HG03520 (cell line): Measurements from ENCODE around the gene PPP2R2D.
A peak's percentile ranks its signal among the peaks of the same experiment; 100 is the strongest.
"Not testable (repeated sequence)": the region's sequence is repeated elsewhere in the genome, so short reads cannot be mapped to it uniquely, and the experiment has no call there.

ENCODE experiments used
- ATAC-seq: cut with Tn5 transposase; IDR thresholded peaks from one replicate; pipeline ENCODE4 v1.9.1; 2021; ENCODE audit warnings: mild to moderate bottlenecking, moderate library complexity; ENCODE audit not compliant: unreplicated experiment

PPP2R2D gene

GRCh38 chr10:131973160-131973951, 72.5 kb downstream of the PPP2R2D start:
- ATAC-seq = no peak

- no peak for ATAC-seq
Observed at GRCh38 chr10:131974034-131974817, 73.4 kb downstream of the PPP2R2D start.

DNA sequence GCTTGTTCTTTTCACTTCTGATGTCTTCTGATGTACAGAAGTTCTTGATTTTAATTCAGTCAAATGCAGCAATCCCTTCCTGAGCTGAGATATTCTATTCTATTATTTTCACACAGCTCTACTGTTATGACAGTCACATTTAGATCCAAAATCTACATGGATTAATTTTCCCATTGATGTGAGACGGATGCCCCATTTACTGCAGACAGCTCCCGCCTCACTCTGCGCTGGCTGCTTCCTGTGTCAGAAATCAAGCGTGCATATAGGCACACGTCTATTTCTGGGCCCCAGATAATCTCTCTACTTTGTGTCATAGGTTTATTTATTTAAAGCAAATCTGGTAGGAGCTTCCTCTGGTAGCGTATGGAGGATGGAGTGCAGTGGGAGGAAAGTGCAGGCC, 74.2 kb downstream of the PPP2R2D start:
- ATAC-seq = no peak

DNA sequence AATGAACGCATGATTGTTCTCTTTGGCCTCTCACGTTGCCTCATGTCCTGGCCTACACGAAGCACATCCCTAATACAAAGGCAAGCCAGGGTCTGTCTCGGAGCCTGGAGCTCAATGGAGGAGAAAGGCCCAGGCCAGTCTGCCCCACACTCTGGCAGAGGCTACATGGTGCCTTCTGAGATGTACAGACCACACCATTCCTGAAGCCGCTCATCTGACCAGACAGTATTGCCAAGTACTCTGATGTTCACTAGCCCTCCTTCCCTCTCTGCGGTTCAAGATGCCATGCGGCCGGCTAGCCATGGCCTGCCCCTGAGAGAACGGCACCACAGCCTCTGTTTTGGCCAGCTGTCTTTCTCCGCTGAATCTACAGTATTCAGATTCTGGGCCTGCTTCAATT, 75.0 kb downstream of the PPP2R2D start:
- no peak for ATAC-seq

- ATAC-seq = no peak
Observed at GRCh38 chr10:131977323-131978096, 76.7 kb downstream of the PPP2R2D start.

DNA sequence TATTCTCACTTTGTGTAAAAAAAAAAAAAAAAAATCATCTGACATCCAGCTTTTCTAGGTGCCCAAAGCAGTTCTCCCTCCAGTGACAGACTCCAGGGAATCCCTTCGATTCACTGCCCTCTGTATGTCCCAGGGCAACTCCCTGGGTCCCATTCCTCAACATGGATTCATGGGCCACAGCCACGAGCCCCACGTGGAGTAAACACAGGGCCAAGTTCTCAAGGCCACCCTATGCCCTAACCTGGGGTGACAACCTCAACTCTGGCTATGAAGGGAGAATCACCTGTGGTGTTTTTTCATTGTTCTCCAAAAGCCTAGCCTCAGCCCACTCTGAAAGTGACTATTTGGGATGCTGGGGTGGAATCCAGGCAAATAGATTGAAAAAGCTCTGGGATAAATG, 77.6 kb downstream of the PPP2R2D start:
- ATAC-seq = no peak

DNA sequence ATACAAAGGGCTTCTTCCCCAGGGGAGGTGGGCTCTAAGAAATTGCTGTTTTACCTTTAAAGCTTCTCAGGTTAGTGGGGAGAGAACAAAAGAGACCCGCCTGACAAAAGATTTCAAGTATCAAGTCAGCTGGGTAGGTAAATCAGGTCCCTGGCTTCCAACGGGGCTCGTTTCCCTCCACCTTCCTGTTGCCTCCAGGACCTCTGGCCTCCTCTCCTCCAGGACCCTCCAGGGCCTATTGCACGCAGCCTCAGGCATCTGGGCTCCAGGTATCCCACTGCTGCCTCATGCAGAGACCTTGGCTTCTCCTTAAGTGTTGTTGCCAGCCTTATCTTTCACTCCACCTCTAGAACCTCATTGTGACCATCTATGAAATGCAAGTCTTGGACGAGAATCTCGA, 78.0 kb downstream of the PPP2R2D start:
- ATAC-seq = no peak

DNA sequence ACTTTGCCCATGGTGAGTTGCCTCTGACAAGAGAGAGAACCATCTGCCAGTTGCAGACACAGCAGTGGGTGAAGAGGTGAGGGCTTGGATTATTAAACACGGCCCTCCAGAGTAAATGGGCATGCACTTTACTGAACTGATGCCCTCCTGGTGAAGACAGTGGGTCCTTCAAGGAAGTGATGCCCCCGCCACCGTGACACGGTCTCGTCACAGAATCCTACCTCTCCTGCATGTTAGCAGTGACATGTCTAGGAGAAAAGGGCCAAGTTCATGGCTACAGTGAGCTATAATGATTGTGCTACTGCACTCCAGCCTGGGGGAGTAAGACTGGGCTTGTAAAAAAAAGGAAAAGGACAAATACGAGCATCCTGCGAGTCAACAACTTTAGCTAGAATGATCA, 78.5 kb downstream of the PPP2R2D start:
- ATAC-seq = no peak

- ATAC-seq = no peak
Observed at GRCh38 chr10:131979821-131980270, 79.0 kb downstream of the PPP2R2D start.

DNA sequence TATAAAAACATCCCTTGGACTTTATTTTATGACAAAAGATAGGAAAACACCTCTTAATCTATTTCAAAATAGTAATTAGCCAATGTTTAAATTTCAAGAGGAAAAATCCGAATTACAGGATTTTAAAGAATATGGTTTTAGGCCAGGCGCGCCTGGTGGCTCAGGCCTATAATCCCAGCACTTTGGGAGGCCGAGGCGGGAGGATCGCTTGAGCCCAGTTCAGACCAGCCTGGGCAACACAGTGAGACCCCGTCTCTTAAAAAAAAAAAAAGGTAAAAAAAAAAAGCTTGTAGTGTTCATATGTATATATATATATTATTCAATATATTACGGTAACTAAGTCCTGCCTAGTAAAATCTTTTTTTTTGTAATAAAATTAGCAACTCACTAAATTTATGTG, 79.5 kb downstream of the PPP2R2D start:
- no peak for ATAC-seq

DNA sequence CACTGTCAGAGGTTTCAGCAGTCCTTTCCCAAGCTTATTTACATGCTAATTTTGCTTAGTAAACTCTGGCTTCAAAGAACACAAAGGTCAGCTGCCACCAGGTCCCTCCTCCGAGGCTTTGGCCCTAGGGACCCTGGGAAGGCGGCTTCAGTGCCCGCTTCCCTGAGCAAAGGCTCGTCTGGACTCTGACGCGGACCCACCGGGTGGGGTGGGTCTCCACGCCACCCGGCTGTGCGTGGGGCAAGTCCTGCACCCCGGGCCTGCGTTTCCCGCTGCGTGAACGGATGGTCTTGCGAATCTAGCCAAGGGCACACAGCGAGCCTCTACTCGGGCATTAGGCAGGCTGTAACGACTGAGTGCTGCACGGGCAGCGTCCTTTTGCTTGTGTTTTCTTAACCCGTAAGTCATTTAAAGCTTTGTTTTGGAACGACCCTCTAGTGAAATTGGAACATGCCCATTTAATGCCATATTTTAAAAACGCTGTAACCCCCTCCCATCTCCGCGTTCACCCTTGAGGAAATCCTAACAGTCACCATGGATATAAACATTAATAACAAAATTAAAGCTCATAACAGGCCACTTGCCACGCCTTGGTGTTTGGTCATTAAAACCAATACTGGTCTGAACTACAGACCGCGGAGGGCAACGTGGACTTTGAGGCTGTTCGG, 80.1 kb downstream of the PPP2R2D start:
- no peak for ATAC-seq

DNA sequence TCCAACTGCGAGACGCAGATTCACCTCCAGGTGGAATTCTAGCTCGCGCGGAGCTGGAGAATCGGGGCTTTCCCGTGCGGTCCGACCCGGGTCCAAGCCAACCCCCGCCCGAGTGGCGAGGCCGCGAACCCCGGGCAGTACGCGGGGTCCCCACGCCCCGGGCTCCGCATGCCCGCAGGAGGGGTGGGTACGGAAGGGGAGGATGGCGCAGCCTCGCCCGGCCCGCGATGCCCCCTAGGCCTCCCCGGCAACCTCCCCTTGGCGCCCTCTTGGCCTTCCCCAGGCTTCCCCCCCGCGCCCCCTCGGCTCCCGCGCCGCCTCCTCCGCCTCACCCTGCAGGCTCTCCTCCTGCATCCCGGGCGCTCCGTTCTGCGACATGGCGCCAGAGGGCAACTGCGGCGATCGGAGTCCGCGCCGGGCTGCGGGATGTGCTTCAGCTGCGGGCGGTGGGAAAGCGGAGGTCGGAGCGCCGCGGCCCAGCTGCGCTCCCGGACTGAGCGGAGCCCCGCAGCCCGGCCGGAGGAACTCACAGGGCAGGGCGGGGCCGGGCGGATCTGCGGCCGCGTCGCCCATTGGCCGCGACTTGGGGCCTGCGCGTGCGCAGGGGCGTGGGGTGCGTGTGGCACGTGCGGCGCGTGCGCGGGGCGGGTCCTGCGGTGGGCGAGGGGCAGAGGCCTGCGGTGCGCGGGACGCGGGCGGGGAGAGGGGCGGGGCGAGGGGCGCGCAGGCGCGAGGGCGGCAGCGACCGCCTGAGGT, 80.8 kb downstream of the PPP2R2D start, which contains the start of gene BNIP3:
BNIP3 (minus strand) TSS at position 495 of the 756 bp plus-strand sequence; CDS start at position 378, 117 bp downstream.
- peak; percentile 72 for ATAC-seq

GRCh38 chr10:131982185-131982756, 81.5 kb downstream of the PPP2R2D start:
- peak; percentile 26 for ATAC-seq

DNA sequence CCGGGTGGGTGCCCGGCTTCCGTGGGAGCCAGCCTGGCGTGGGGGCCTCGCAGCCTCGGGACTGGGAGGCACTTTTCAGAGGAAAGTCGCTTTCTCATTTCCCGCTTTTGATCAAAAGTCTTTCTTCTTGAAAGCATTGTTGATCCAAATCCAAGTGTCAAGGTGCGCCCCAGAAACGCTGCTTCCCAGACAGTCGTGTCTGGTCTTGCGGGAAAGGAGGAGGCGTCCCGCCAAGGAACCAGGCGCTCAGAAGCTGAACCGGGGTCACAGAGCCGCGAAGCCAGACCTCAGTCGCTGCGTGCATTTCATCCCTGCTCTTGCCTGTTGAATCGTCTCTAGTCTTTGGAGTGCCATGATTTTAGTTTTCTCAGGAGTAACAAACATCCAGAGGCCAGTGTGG, 82.0 kb downstream of the PPP2R2D start:
- no peak for ATAC-seq

DNA sequence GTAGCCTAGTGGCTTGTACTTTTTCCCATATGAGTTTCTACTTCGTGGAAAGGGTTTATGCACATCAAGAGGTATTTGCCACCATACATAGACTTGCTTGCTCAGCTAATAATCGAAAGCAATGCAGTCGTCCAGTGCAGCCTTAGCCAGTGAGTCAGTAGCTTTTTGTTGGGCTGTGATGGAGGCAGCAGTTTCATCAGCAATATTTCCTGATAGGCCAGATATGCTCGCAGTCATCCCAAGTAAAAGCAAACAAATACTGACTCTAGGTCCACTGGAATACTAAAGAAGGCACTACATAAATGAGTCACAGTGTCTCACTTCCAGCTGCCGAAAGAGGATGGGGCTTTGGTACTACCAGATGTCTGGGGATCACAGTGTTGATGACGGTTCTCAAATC, 83.0 kb downstream of the PPP2R2D start:
- ATAC-seq = no peak

DNA sequence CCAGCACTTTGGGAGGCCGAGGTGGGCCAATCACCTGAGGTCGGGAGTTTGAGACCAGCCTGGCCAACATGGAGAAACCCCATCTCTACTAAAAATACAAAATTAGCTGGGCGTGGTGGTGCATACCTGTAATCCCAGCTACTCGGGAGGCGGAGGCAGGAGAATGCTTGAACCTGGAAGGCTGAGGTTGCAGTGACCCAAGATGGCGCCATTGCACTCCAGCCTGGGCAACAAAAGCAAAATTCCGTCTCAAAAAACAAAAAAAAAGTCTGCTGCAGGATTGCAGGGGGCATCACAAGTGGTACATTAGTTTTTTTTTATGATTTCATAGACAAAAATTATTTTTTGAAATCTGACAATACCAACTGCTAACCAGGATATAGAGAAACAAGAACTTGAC, 86.0 kb downstream of the PPP2R2D start:
- not testable (repeated sequence) for ATAC-seq

GRCh38 chr10:131987301-131987700, 86.5 kb downstream of the PPP2R2D start:
- not testable (repeated sequence) for ATAC-seq

- not testable (repeated sequence) for ATAC-seq
Observed at GRCh38 chr10:131987786-131988185, 87.0 kb downstream of the PPP2R2D start.

GRCh38 chr10:131991726-131992125, 90.9 kb downstream of the PPP2R2D start:
- ATAC-seq = no peak

GRCh38 chr10:131993275-131993674, 92.5 kb downstream of the PPP2R2D start:
- ATAC-seq = no peak
